Caco-2 (cell line): Measurements from ENCODE around the gene WARS2. TPM values are rescaled to one million over a fixed set of nuclear protein-coding genes. Genes with fewer than 3 reads are reported as not detected.

ENCODE experiments used
- BruUV-seq: library from RNA; stranded (reverse); fragments of 400-500 nt; replicated peaks from 2 replicates; lab custom pipeline; 2021; lab: Mats Ljungman, UMichigan
- CTCF ChIA-PET: fragments of 300-600 bp; sonication (Branson Sonifier 250); formaldehyde crosslinking; loops from one replicate; lab custom pipeline; 2022; ENCODE audit warnings: antibody characterized with exemption; lab: Charles Lee
- POLR2A ChIA-PET: fragments of 300-600 bp; sonication (Branson Sonifier 250); formaldehyde crosslinking; loops from one replicate; lab custom pipeline; 2022; ENCODE audit warnings: antibody characterized with exemption; lab: Charles Lee
- DNase-seq, 2 experiments: peaks; one replicate each; pipeline versions ENCODE4 v3.0.0 to v3.0.0-alpha.2; 2020 to 2022
- H3K27me3 ChIP-seq: replicated peaks from 2 replicates; pipeline ENCODE4 v1.6.0; 2011; ENCODE audit warnings: low read length; ENCODE audit not compliant: control insufficient read depth, insufficient read depth
- H3K36me3 ChIP-seq: 2 replicates; pipeline ENCODE4 v1.5.1; 2011; ENCODE audit warnings: low read length; ENCODE audit not compliant: control insufficient read depth, insufficient read depth
- H3K4me1 ChIP-seq: fragments of 250-450 bp; sonication (Bioruptor Pico); 2 replicates; pipeline ENCODE4 v1.5.1; 2020; ENCODE audit warnings: mild to moderate bottlenecking
- H3K4me3 ChIP-seq: 2 replicates; pipeline ENCODE4 v1.5.1; 2011; ENCODE audit warnings: low read depth, mild to moderate bottlenecking, control low read depth, low read length
- H3K9me3 ChIP-seq: fragments of 250-450 bp; sonication (Bioruptor Pico); 2 replicates; pipeline ENCODE4 v1.5.1; 2020; ENCODE audit warnings: mild to moderate bottlenecking, moderate library complexity
- H3K27ac Mint-ChIP-seq: one replicate; pipeline ENCODE4 v1.8.0; 2022; ENCODE audit warnings: mixed read lengths; ENCODE audit not compliant: unreplicated experiment
- H3K27me3 Mint-ChIP-seq: one replicate; pipeline ENCODE4 v1.8.0; 2022; ENCODE audit warnings: mixed read lengths; ENCODE audit not compliant: insufficient read depth, unreplicated experiment
- H3K36me3 Mint-ChIP-seq: one replicate; pipeline ENCODE4 v1.8.0; 2022; ENCODE audit warnings: mild to moderate bottlenecking, mixed read lengths; ENCODE audit not compliant: insufficient read depth, unreplicated experiment
- H3K4me1 Mint-ChIP-seq: one replicate; pipeline ENCODE4 v1.8.0; 2022; ENCODE audit warnings: low read depth, mixed read lengths; ENCODE audit not compliant: unreplicated experiment
- H3K4me3 Mint-ChIP-seq: one replicate; pipeline ENCODE4 v1.8.0; 2022; ENCODE audit warnings: mild to moderate bottlenecking, moderate library complexity, mixed read lengths; ENCODE audit not compliant: unreplicated experiment
- H3K9me3 Mint-ChIP-seq: one replicate; pipeline ENCODE4 v1.8.0; 2022; ENCODE audit warnings: mixed read lengths; ENCODE audit not compliant: unreplicated experiment
- intact Hi-C: fragments of 100-400 bp; cut with micrococcal nuclease; formaldehyde crosslinking; loops from one replicate; pipeline ENCODE4 v1.10.0; 2022; ENCODE audit not compliant: unreplicated experiment
- total RNA-seq: library from RNA; stranded (reverse); gene quantifications from 2 replicates; pipeline ENCODE4 v1.2.3, GENCODE V29; 2022
- TF ChIP-seq, protein P1 (sequence below), 2 experiments: fragments of 200-600 bp in 1 of 2; IDR thresholded peaks; 1 replicate in 1 of 2; 2 replicates in 1 of 2; pipeline versions ENCODE4 v1.5.1 to v1.8.0; 2011 to 2022; ENCODE audit warnings: antibody characterized with exemption in 1 of 2, control low read depth in 1 of 2, inconsistent platforms in 1 of 2, low read depth in 1 of 2, low read length in 1 of 2, mild to moderate bottlenecking in 1 of 2, moderate library complexity in 1 of 2; ENCODE audit not compliant: insufficient read depth in 1 of 2, severe bottlenecking in 1 of 2, unreplicated experiment in 1 of 2

WARS2 gene
- total RNA-seq, 1 experiment from 2014 or later, result 11.9 TPM

DNA sequence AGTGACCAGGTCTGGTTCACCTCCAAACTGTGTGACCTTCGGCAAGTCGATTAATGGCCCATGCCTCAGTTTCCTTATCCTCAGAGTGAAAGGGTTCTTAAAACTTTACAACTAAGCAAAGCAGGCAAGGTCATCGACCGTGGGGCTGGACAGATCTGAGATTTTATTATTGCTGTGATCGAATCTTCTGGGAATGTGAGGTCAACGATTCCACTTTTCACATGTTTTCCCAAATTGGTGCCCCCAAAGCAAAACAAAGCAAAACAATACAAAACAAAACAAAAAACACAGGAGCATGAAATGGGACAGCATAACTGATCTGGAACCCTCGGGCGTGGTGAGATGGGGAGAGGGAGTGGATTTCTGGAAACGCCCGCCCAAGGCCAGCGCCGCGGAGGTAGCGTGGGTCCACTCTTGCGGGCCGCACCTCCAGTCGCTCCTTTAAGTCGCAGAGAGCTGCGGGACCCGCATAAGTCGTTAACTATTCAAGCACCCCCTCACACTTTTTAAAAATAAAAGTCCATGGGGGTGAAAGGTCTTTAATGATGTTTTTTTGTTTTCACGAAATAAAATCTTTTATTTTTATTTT, 148.1 kb downstream of the WARS2 start:
- Histone ChIP-seq H3K4me3 (no peak overlapping the region), H3K4me1 (no peaks in the 10 kb centered on the region), H3K36me3 (no peaks in the 10 kb centered on the region), H3K27me3 (no peaks in the 10 kb centered on the region), H3K9me3 (no peaks in the 10 kb centered on the region)
- intact Hi-C loops, result no loop called here
- H3K4me1 Mint-ChIP-seq, result no peaks in the 10 kb centered on the region
- no peak for DNase-seq
- H3K27me3 Mint-ChIP-seq, result no peaks in the 10 kb centered on the region
- no peak overlapping the region for H3K27ac Mint-ChIP-seq
- CTCF ChIA-PET, result no interaction called here
- TF ChIP-seq, protein P1, sequence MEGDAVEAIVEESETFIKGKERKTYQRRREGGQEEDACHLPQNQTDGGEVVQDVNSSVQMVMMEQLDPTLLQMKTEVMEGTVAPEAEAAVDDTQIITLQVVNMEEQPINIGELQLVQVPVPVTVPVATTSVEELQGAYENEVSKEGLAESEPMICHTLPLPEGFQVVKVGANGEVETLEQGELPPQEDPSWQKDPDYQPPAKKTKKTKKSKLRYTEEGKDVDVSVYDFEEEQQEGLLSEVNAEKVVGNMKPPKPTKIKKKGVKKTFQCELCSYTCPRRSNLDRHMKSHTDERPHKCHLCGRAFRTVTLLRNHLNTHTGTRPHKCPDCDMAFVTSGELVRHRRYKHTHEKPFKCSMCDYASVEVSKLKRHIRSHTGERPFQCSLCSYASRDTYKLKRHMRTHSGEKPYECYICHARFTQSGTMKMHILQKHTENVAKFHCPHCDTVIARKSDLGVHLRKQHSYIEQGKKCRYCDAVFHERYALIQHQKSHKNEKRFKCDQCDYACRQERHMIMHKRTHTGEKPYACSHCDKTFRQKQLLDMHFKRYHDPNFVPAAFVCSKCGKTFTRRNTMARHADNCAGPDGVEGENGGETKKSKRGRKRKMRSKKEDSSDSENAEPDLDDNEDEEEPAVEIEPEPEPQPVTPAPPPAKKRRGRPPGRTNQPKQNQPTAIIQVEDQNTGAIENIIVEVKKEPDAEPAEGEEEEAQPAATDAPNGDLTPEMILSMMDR (IDR thresholded peaks at IDR 0.05; ENCODE audit: insufficient read depth in 1 of 2, low read depth in 1 of 2, low read length in 1 of 2, severe bottlenecking in 1 of 2, unreplicated experiment in 1 of 2), result no peak
- POLR2A ChIA-PET, result no interaction called here
- H3K9me3 Mint-ChIP-seq, result no peaks in the 10 kb centered on the region
- H3K36me3 Mint-ChIP-seq, result no peaks in the 10 kb centered on the region
- no TSS peak for BruUV-seq
- no peak overlapping the region for H3K4me3 Mint-ChIP-seq

DNA sequence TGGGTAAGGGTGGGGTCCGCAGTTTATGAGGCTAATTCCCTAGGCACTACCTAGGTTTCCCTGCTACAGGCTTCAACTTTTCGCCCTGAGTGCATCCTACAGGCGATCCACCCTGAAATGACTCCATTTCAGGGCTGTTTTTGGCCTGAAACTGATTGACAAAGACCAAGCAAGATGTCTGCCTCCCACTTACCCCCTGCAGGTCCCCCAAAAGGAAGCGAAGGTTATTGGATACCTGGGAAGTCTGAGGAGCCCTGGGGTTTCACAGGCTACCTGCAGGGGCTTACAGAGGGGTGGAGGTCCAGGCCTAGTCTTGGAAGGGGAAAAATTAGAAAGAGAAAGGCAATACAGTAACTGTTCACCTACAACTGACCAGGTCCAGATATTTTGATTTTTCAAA, 149.0 kb downstream of the WARS2 start:
- Mint-ChIP-seq H3K27ac (no peak overlapping the region), H3K36me3 (no peaks in the 10 kb centered on the region), H3K9me3 (no peaks in the 10 kb centered on the region), H3K4me1 (no peaks in the 10 kb centered on the region), H3K4me3 (no peak overlapping the region), H3K27me3 (no peaks in the 10 kb centered on the region)
- no TSS peak for BruUV-seq
- no peaks in the 10 kb centered on the region for H3K36me3 ChIP-seq
- intact Hi-C loops, result no loop called here
- POLR2A ChIA-PET, result no interaction called here
- no peak overlapping the region for H3K4me3 ChIP-seq
- TF ChIP-seq, protein P1 (IDR thresholded peaks at IDR 0.05; ENCODE audit: insufficient read depth in 1 of 2, low read depth in 1 of 2, low read length in 1 of 2, severe bottlenecking in 1 of 2, unreplicated experiment in 1 of 2), result no peak
- CTCF ChIA-PET, result no interaction called here
- no peak for DNase-seq
- no peaks in the 10 kb centered on the region for H3K4me1 ChIP-seq
- H3K9me3 ChIP-seq, result no peaks in the 10 kb centered on the region
- H3K27me3 ChIP-seq, result no peaks in the 10 kb centered on the region

DNA sequence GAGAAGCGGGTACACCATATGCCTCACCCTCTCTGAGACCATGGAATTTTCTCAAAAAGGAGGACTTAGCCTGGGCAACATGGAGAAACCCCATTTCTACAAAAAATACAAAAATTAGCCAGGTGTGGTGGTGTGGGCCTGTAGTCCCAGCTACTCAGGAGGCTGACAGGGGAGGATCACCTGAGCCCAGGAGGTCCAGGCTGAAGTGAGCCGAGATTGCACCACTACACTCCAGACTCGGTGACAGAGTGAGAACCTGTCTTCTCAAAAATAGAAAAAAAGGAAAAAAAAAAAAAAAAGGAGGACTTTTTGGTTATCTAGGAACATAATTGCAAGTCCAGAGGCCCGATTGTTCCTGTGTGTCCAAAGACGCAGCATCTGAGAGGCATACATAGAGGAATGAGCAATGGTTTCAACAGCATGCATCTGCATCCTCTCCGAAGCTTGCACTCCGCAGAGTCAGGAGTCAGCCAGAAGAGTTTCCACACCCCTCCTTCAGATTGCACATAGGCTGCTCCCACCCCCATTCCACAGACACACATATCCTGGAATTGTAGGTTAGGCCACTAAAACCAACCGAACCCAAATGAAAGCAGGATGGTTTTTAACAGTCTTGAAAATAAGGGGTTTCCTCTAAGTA, 149.8 kb downstream of the WARS2 start:
- no peaks in the 10 kb centered on the region for H3K4me1 ChIP-seq
- CTCF ChIA-PET, result no interaction called here

More for the DNA sequence above, 149.8 kb downstream of the WARS2 start:
- Histone ChIP-seq H3K4me3 (no peak overlapping the region), H3K36me3 (no peaks in the 10 kb centered on the region), H3K27me3 (no peaks in the 10 kb centered on the region), H3K9me3 (no peaks in the 10 kb centered on the region)
- H3K9me3 Mint-ChIP-seq, result no peaks in the 10 kb centered on the region
- BruUV-seq, result no TSS peak
- no peaks in the 10 kb centered on the region for H3K36me3 Mint-ChIP-seq
- no peaks in the 10 kb centered on the region for H3K4me1 Mint-ChIP-seq
- no peak overlapping the region for H3K4me3 Mint-ChIP-seq
- DNase-seq, result no peak
- intact Hi-C loops, result no loop called here
- TF ChIP-seq, protein P1 (IDR thresholded peaks at IDR 0.05; ENCODE audit: insufficient read depth in 1 of 2, low read depth in 1 of 2, low read length in 1 of 2, severe bottlenecking in 1 of 2, unreplicated experiment in 1 of 2), result no peak
- no peak overlapping the region for H3K27ac Mint-ChIP-seq
- POLR2A ChIA-PET, result no interaction called here
- H3K27me3 Mint-ChIP-seq, result no peaks in the 10 kb centered on the region
